ENCODE results near the gene OR2J2. TPM values are rescaled to one million over a fixed set of nuclear protein-coding genes. Genes with fewer than 3 reads are reported as not detected.

The OR2J2 gene
- total RNA-seq, 1 experiment from 2014 or later = not detected

GRCh38 chr6:29131691-29132090 is 39.0 kb upstream of the OR2J2 start:
- CTCF ChIA-PET = no interaction called here
- H3K9me2 ChIP-seq (ENCODE audit: insufficient read depth) = peaks cover 3% of the 10 kb centered on the region; the same call in 1 of the 2 replicates
- H3K4me1 ChIP-seq (ENCODE audit: control insufficient read depth in 1 of 2, insufficient read depth in 2 of 2, low read length in 2 of 2) = no peaks in the 10 kb centered on the region
- H3K27ac ChIP-seq (ENCODE audit: low read depth, low read length) = no peak overlapping the region
- H3K27me3 ChIP-seq (ENCODE audit: insufficient read depth, low read length) = peaks cover 4% of the 10 kb centered on the region; the same call in 1 of the 2 replicates
- H3K79me2 ChIP-seq (ENCODE audit: insufficient read depth, low read length) = no peaks in the 10 kb centered on the region
- intact Hi-C loops (cut with micrococcal nuclease) = no loop called here
- no peak for TF ChIP-seq CEBPB (IDR thresholded peaks at IDR 0.05; ENCODE audit: low read depth)
- TF ChIP-seq SIN3A (IDR thresholded peaks at IDR 0.05; ENCODE audit: low read depth) = no peak
- TF ChIP-seq POLR2AphosphoS5 (IDR thresholded peaks at IDR 0.05; ENCODE audit: low read depth, low read length) = no peak
- no peak for TF ChIP-seq FOSL1 (IDR thresholded peaks at IDR 0.05; ENCODE audit: low read depth)
- no peak for TF ChIP-seq MAX (IDR thresholded peaks at IDR 0.05)
- TF ChIP-seq ZNF274 (IDR thresholded peaks at IDR 0.05; ENCODE audit: low read depth, low read length) = no peak
- TF ChIP-seq CTCF (IDR thresholded peaks at IDR 0.05 in 2 of 3, conservative IDR thresholded peaks at IDR 0.05 in 1 of 3; ENCODE audit: borderline replicate concordance in 1 of 3, insufficient read depth in 1 of 3, low read depth in 2 of 3, low read length in 2 of 3) = no peak
- no peak for TF ChIP-seq YY1 (IDR thresholded peaks at IDR 0.05; ENCODE audit: extremely low read depth, insufficient replicate concordance, low read depth, low read length)
- TF ChIP-seq SP1 (IDR thresholded peaks at IDR 0.05; ENCODE audit: low read depth) = no peak
- TF ChIP-seq ATF3 (IDR thresholded peaks at IDR 0.05) = no peak
- no peak overlapping the region for H3K4me2 ChIP-seq (ENCODE audit: low read length)
- BruUV-seq (replicated peaks) = no TSS peak
- DNase-seq (ENCODE audit: low read depth, low spot score) = no peak
- H3K4me3 ChIP-seq (replicated peaks in 1 of 2; ENCODE audit: low read depth in 1 of 2, low read length in 2 of 2) = no peak overlapping the region
- RAD21 ChIA-PET (ENCODE audit: low non-redundant PET in 1 of 2, low total read pairs in 2 of 2, uncharacterized antibody in 2 of 2, unreplicated experiment in 2 of 2) = no interaction called here
- no peak for ATAC-seq
- no peaks in the 10 kb centered on the region for H3K9me3 ChIP-seq (ENCODE audit: control insufficient read depth in 1 of 2, insufficient read depth in 1 of 2, low read depth in 1 of 2, low read length in 2 of 2)
- no peaks in the 10 kb centered on the region for H4K20me1 ChIP-seq (ENCODE audit: insufficient read depth)
- H3K36me3 ChIP-seq (ENCODE audit: control insufficient read depth in 1 of 2, insufficient read depth in 2 of 2, low read length in 2 of 2) = no peaks in the 10 kb centered on the region
- H3K9ac ChIP-seq (ENCODE audit: low read length) = no peak overlapping the region
- no peak overlapping the region for H2AFZ ChIP-seq (ENCODE audit: low read depth, low read length, poor library complexity, severe bottlenecking)
- POLR2A ChIA-PET = no interaction called here

Data from HCT116 (cell line).